Activated CD4-positive, alpha-beta T cell treated with anti-CD3 and anti-CD28 coated beads, Interleukin-2, Interleukin-6, amounts not matched to agents 100 ng/mL and 50 ng/mL, durations not matched to agents 16 hours and 8 hours (primary cell): ENCODE measurements around the gene PLEKHS1.

Experiments used
- DNase-seq: peaks from one replicate; pipeline ENCODE4 v3.0.0-alpha.2; 2020

PLEKHS1 gene

GRCh38 chr10:113751181-113751732, at the start of gene PLEKHS1:
PLEKHS1 (plus strand) TSS chr10:113751682; CDS start chr10:113755278, 3,596 bp downstream.
- no peak for DNase-seq

GRCh38 chr10:113704637-113705343, 46.7 kb upstream of the PLEKHS1 start:
- DNase-seq = peak; percentile 27

DNA sequence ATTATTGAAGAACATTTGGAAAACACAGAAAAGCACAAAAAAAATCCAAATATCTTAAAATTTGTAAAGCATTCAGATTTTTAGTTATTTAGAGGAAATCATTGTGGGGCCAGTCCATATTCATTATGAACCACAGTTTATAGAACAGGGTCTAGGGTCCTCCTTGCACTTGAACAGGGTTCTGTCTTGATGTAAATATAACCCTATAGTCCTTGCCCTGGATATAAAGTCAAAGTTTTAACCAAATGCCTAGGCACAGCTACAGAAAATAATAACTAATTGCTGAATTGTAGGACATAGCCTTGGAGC, 46.2 kb upstream of the PLEKHS1 start:
- DNase-seq = no peak

DNA sequence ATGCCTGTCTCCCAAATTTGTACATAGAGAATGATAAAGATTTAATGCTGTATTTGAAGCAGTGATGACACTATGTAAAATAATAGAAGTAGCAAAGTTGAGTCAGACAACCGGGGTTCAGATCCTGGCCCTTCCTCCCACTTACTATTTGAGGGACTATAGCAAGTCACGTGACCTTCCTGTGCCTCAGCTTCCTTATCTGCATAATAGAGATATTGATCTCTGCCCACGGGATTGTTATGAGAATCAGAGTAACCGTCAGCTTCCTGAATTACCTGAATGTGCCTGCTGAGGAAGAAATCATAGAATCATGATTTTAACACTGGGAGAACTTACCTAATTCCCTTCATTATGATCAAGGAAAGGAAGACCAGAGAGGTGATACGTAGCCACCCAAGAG, 44.9 kb upstream of the PLEKHS1 start:
- DNase-seq = no peak

DNA sequence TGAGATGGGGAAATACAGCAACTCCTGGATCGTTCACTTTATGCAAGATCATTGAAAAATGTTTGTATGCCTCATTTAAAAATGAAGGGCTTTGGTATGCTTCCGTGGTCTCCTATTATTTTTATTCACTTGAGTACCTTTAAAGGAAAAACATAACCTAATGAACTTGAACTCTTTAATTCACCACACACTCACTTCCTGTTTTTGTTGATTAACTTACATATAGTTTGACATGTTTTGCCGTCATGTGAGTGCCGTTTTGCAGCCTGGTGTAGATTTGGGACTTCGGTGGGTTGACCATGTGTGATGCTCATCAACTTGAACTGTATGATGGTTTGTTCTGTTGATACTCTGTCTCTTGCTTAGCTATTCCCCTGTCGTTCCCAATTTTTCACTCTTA, 42.8 kb upstream of the PLEKHS1 start:
- DNase-seq = no peak

- no peak for DNase-seq
Observed at GRCh38 chr10:113709221-113709838, 42.2 kb upstream of the PLEKHS1 start.

- DNase-seq = no peak
Observed at GRCh38 chr10:113711142-113711541, 40.3 kb upstream of the PLEKHS1 start.

GRCh38 chr10:113712024-113712423, 39.5 kb upstream of the PLEKHS1 start:
- DNase-seq = no peak

DNA sequence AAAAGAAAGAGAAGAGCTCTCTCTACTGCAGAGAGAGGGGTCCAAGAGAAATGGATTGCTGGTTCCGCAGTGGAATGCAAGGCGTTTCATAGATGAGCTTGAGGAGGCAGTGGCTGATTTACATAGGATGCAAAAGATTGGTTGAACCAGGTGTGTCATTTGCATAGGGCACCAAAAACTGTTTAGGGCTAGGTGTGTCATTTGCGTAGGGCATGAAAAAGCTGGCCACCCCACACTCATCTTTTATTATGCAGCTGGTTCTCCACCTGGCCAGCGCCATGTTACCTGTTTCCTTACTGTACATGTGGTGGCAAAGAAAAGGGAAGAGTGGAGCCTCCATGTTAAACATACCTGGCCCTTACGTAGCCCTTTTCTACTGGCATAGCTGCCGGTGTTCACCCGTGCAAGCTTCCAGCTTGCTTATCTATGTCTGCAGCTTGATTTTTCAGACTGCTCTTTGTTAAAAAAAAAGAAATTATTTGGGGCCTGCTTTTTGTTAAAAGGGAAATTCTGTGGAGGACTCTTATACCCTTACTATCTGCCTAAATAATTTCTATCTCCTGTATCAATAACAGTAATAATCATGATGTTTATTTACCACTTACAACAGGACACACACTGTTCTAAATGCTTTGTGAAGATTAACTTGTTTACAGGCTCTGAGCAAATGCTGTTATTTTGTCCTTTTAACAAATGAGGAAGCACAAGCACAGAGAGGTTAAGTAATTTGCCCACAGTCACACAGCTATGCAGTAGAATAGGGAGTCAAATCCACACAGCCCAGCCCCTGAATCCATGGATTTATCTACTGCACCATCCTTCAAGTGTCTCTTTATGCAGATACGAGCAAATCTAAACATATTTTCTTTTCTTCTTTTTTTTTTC, 38.5 kb upstream of the PLEKHS1 start:
- no peak for DNase-seq

GRCh38 chr10:113713640-113713982, 37.9 kb upstream of the PLEKHS1 start:
- no peak for DNase-seq

DNA sequence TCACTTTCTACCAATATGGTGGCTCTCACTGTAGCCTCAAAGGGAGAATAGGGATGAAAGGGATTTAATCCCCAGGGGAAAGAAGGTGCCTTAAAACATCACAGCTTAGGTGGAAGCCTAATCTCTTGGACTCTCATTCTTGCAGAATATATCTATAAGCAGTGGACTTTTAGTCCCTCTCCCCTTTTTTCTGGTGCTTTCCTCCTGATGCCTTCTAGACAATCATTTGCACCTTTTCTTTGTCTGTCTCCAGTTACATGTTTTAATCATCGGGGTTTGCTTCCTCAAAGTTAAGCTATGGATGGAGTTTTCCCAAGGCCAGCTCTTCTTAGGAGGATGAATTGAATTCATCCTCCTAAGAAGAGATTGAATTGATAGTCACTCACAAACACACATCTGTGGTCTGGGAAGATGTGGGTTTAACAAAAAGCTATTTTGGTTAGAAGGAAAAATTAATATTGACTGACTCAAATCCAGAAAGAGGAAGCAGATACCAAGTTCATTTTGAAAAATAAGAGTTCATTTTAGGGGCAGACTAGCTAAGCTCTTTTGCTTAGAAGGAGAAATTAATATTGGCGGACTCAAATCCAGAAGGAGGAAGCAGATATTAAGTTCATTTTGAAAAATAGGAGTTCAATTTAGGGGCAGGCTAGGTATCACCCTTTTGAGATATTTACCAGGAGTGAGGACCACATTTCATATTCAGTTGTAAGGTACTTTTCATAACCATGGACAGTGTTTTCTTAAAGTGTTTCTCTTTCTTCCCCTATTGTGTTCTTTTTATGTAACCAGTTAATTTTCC, 35.2 kb upstream of the PLEKHS1 start:
- DNase-seq = no peak

- DNase-seq = no peak
Observed at GRCh38 chr10:113718969-113719822, 32.3 kb upstream of the PLEKHS1 start.

DNA sequence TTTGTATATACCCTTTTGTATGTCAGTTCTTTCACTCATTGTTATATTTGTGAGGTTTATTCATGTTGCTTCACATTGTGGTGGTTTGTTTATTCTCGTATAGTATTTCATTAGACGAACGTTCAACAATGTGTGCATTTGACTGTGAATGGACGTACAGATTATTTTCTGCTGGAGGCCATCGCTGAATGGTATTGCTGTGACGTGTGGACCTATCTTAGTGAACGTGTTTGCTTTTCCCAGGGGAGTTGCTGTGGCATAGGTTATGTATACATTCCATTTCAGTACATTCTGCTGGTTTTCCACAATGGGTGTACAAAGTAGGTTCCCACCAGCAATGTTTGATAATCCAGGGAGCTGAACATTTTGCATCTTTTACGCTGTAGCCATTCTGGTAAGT, 31.1 kb upstream of the PLEKHS1 start:
- DNase-seq = no peak

GRCh38 chr10:113732160-113732881, 19.2 kb upstream of the PLEKHS1 start:
- DNase-seq = no peak

DNA sequence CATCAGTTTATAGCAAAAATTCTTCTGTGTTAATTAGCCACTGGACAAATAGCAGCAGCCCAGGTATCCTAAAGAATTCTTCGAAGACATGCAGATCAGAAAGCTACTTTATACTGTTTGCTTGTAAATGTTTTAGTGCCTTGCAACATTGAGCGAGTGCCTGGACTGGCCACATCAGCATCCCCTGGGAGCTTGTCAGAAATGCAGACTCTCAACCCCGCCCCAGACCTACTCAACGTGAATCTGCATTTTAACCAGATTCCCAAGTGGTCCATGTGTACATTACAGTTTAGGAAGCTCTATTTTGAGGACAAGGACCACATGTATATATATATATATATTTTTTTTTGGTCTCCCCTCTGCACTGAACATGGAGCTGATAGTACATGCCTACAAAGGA, 18.5 kb upstream of the PLEKHS1 start:
- DNase-seq = no peak

GRCh38 chr10:113733635-113734034, 17.8 kb upstream of the PLEKHS1 start:
- no peak for DNase-seq

- no peak for DNase-seq
Observed at GRCh38 chr10:113735913-113736312, 15.6 kb upstream of the PLEKHS1 start.

DNA sequence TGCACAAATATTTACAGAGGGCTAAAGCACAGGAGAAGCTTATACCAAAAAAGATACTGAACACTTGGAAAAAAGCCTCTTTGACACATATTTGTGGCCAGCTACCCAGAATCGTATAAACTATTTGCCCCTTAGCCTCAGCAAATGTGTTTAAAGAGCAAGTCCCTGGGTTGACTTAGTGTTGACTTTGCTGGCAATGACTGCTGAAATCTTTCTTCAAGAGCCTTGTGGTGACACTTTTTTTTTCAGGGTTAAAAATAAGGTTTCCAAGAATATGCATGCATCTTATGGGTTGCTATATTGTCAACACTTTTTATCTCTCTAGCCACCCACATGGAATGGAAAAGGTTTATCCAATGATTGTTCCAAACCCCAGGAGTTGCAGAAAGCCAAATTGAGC, 14.9 kb upstream of the PLEKHS1 start:
- no peak for DNase-seq

DNA sequence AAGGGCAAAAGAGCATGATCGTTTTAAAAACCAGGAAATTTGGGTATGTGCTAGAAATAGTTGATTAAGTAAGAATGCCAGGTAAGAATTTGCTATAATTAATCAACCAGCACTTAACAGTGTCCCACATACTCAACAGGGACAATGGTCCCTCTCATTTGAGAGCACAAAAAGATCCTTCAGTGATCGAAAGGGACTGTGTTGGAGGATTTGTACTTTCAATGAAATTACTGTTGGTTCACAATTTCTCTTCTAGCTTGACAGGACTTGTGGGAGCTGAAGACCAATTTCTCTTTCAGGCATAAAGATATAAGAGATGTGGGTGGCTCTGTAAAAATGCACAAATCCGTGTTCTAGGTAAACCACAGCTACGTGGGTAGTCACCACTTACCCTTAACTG, 12.5 kb upstream of the PLEKHS1 start:
- no peak for DNase-seq

DNA sequence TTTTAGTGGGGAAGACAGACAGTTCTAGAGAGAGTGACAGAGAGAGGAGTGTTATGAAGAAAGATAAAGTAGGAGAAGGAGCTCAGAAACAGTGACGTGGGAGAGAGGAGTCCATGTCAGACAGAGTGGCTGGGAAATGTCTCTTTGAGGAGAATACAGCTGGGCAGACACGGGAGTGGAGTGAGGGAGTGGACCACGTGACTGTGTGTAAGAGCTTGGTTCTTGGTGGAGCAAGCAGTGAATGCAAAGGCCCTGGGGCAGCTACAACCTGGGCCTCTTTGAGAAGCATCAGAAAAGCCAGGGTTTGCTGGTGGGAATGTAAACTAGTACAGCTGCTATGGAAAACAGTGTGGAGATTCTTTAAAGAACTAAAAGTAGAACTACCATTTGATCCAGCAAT, 11.9 kb upstream of the PLEKHS1 start:
- no peak for DNase-seq

GRCh38 chr10:113740850-113741249, 10.6 kb upstream of the PLEKHS1 start:
- DNase-seq = no peak
